ENCODE results near the gene STX2.

DNA sequence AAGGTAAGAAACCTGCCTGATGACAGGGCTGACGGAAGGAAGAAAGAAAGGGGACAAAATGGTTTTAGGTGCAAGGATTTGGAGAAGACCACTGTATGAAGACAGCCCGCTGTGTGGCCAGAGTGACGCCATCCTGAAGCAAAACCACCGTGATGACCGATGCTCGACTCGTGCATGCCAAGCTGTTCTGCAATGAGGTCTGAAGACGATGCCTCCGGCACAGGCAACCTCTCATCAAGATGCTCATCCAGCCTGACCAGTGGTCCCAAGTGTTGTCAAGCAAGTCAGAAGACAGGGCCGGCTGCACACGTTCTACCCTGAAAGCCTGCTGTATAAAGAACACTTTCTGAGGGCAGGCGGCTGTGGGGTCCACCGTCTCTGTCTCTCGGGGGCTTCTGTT, 34.8 kb downstream of the STX2 start:
- TF ChIP-seq, protein P1, sequence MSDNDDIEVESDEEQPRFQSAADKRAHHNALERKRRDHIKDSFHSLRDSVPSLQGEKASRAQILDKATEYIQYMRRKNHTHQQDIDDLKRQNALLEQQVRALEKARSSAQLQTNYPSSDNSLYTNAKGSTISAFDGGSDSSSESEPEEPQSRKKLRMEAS (IDR thresholded peaks at IDR 0.05), result no peak
- TF ChIP-seq MYC (IDR thresholded peaks at IDR 0.05; ENCODE audit: borderline replicate concordance, low read length), result no peak
- no peak for TF ChIP-seq TP53 (CRISPR knock-in tag; IDR thresholded peaks at IDR 0.05)
- TF ChIP-seq, protein P2, sequence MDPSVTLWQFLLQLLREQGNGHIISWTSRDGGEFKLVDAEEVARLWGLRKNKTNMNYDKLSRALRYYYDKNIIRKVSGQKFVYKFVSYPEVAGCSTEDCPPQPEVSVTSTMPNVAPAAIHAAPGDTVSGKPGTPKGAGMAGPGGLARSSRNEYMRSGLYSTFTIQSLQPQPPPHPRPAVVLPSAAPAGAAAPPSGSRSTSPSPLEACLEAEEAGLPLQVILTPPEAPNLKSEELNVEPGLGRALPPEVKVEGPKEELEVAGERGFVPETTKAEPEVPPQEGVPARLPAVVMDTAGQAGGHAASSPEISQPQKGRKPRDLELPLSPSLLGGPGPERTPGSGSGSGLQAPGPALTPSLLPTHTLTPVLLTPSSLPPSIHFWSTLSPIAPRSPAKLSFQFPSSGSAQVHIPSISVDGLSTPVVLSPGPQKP (IDR thresholded peaks at IDR 0.05; ENCODE audit: low read depth, low read length), result no peak
- TF ChIP-seq, protein P3, sequence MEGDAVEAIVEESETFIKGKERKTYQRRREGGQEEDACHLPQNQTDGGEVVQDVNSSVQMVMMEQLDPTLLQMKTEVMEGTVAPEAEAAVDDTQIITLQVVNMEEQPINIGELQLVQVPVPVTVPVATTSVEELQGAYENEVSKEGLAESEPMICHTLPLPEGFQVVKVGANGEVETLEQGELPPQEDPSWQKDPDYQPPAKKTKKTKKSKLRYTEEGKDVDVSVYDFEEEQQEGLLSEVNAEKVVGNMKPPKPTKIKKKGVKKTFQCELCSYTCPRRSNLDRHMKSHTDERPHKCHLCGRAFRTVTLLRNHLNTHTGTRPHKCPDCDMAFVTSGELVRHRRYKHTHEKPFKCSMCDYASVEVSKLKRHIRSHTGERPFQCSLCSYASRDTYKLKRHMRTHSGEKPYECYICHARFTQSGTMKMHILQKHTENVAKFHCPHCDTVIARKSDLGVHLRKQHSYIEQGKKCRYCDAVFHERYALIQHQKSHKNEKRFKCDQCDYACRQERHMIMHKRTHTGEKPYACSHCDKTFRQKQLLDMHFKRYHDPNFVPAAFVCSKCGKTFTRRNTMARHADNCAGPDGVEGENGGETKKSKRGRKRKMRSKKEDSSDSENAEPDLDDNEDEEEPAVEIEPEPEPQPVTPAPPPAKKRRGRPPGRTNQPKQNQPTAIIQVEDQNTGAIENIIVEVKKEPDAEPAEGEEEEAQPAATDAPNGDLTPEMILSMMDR (IDR thresholded peaks at IDR 0.05), result no peak
- no peak for TF ChIP-seq ZFP36 (IDR thresholded peaks at IDR 0.05; ENCODE audit: borderline replicate concordance, partially characterized antibody)
- TF ChIP-seq CEBPB (IDR thresholded peaks at IDR 0.05), result no peak
- TF ChIP-seq, protein P4, sequence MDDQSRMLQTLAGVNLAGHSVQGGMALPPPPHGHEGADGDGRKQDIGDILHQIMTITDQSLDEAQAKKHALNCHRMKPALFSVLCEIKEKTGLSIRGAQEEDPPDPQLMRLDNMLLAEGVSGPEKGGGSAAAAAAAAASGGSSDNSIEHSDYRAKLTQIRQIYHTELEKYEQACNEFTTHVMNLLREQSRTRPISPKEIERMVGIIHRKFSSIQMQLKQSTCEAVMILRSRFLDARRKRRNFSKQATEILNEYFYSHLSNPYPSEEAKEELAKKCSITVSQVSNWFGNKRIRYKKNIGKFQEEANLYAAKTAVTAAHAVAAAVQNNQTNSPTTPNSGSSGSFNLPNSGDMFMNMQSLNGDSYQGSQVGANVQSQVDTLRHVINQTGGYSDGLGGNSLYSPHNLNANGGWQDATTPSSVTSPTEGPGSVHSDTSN (IDR thresholded peaks at IDR 0.05), result no peak
- TF ChIP-seq ZC3H11A (IDR thresholded peaks at IDR 0.05), result no peak
- no peak for TF ChIP-seq POLR2A (IDR thresholded peaks at IDR 0.05; ENCODE audit: low read length)
- TF ChIP-seq MAZ (IDR thresholded peaks at IDR 0.05; ENCODE audit: borderline replicate concordance, low read depth, low read length), result no peak

All from A549 (cell line).